ENCODE data around the gene ARFIP2.

The ARFIP2 gene

GRCh38 chr11:6480299-6480914 is 724 bp downstream of the ARFIP2 start:
- H3K36me3 ChIP-seq (ENCODE audit: control insufficient read depth, insufficient read depth, low read length), result peaks cover 33% of the 10 kb centered on the region
- DNase-seq (ENCODE audit: extremely low read depth, insufficient read length), result no peak
- TF ChIP-seq CTCF (IDR thresholded peaks at IDR 0.05; ENCODE audit: insufficient read depth, low read length, poor library complexity, severe bottlenecking), result no peak
- no peaks in the 10 kb centered on the region for H3K27me3 ChIP-seq (replicated peaks; ENCODE audit: control insufficient read depth, insufficient read depth, low read length)
- peak overlapping the region; percentile 87 for H3K4me3 ChIP-seq (replicated peaks; ENCODE audit: low read depth, low read length)

GRCh38 chr11:6476571-6476970 is 4.6 kb downstream of the ARFIP2 start:
- DNase-seq (ENCODE audit: extremely low read depth, insufficient read length), result no peak
- peaks cover 23% of the 10 kb centered on the region for H3K36me3 ChIP-seq (ENCODE audit: control insufficient read depth, insufficient read depth, low read length)
- no peak for TF ChIP-seq CTCF (IDR thresholded peaks at IDR 0.05; ENCODE audit: insufficient read depth, low read length, poor library complexity, severe bottlenecking)
- no peak overlapping the region for H3K4me3 ChIP-seq (replicated peaks; ENCODE audit: low read depth, low read length)
- H3K27me3 ChIP-seq (replicated peaks; ENCODE audit: control insufficient read depth, insufficient read depth, low read length), result no peaks in the 10 kb centered on the region

GRCh38 chr11:6475936-6476335 is 5.2 kb downstream of the ARFIP2 start:
- DNase-seq (ENCODE audit: extremely low read depth, insufficient read length), result no peak
- Histone ChIP-seq H3K27me3 (replicated peaks; ENCODE audit: control insufficient read depth, insufficient read depth, low read length) (no peaks in the 10 kb centered on the region), H3K4me3 (replicated peaks; ENCODE audit: low read depth, low read length) (no peak overlapping the region), H3K36me3 (ENCODE audit: control insufficient read depth, insufficient read depth, low read length) (peaks cover 23% of the 10 kb centered on the region)
- TF ChIP-seq CTCF (IDR thresholded peaks at IDR 0.05; ENCODE audit: insufficient read depth, low read length, poor library complexity, severe bottlenecking), result no peak

DNA sequence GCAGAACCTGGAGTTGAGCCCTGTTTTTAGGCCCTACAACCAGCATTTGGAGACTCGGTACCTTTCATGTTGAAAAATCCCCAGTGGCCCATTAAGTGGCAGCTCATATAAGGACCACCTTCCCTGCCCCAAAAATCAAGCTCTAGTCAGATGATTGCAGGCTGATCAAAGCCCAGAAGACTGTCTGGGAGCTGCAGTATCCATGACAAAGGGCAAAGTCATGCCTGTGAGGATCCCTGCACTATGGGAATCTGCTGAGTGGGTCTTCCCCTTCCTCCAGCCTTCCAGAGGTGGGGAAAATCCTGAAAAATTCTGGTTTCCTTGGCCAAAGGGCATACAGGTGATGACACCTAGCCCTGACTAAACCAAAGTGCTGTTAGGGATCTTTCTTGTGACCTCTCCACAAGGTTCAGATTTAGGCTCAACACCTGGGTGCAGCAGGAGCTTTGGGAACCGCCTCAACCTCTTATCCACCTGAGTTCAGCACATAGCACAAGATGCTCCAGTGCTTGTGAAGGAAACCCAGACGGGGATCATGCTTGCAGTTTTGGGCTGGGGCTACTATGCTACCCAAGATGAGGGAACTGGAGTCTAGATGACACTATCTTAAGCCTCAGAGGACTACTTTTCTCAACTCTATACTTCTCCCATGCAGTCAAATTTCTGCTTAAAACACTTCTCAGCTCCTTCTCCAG is 6.2 kb downstream of the ARFIP2 start:
- H3K36me3 ChIP-seq (ENCODE audit: control insufficient read depth, insufficient read depth, low read length), result peaks cover 23% of the 10 kb centered on the region
- no peak for TF ChIP-seq CTCF (IDR thresholded peaks at IDR 0.05; ENCODE audit: insufficient read depth, low read length, poor library complexity, severe bottlenecking)
- H3K27me3 ChIP-seq (replicated peaks; ENCODE audit: control insufficient read depth, insufficient read depth, low read length), result no peaks in the 10 kb centered on the region
- no peak overlapping the region for H3K4me3 ChIP-seq (replicated peaks; ENCODE audit: low read depth, low read length)
- DNase-seq (ENCODE audit: extremely low read depth, insufficient read length), result no peak

- H3K4me3 ChIP-seq (replicated peaks; ENCODE audit: low read depth, low read length), result peak overlapping the region; percentile 56; the same call in 1 of the 2 replicates
- no peak for TF ChIP-seq CTCF (IDR thresholded peaks at IDR 0.05; ENCODE audit: insufficient read depth, low read length, poor library complexity, severe bottlenecking)
- no peak for DNase-seq (ENCODE audit: extremely low read depth, insufficient read length)
- H3K36me3 ChIP-seq (ENCODE audit: control insufficient read depth, insufficient read depth, low read length), result peaks cover 23% of the 10 kb centered on the region
- no peaks in the 10 kb centered on the region for H3K27me3 ChIP-seq (replicated peaks; ENCODE audit: control insufficient read depth, insufficient read depth, low read length)
Observed at GRCh38 chr11:6474413-6474792, 6.7 kb downstream of the ARFIP2 start.
